ENCODE data around the gene GNG12. TPM values are rescaled to one million over a fixed set of nuclear protein-coding genes. Genes with fewer than 3 reads are reported as not detected.

Gene GNG12
- total RNA-seq, 1 experiment from 2014 or later: 102 TPM

- Histone ChIP-seq H3K36me3 (ENCODE audit: low read depth) (no peaks in the 10 kb centered on the region), H3K4me3 (no peak overlapping the region), H2AFZ (no peak overlapping the region), H3K4me1 (replicated peaks; ENCODE audit: insufficient read depth) (peaks cover 54% of the 10 kb centered on the region), H3K27me3 (ENCODE audit: insufficient read depth, low read depth) (no peaks in the 10 kb centered on the region), H3K9me3 (ENCODE audit: insufficient read depth, low read depth) (no peaks in the 10 kb centered on the region), H3K4me2 (no peak overlapping the region), H3K27ac (peak overlapping the region; percentile 33), H4K20me1 (ENCODE audit: insufficient read depth) (no peaks in the 10 kb centered on the region), H3K9me2 (ENCODE audit: insufficient read depth) (no peaks in the 10 kb centered on the region), H3K79me2 (ENCODE audit: low read depth) (no peaks in the 10 kb centered on the region), H3F3A (ENCODE audit: insufficient read depth, low read depth) (peaks cover 34% of the 10 kb centered on the region)
- TF ChIP-seq CTCF (conservative IDR thresholded peaks at IDR 0.05) (no peak), EZH2 (IDR thresholded peaks at IDR 0.05; ENCODE audit: low read depth) (no peak)
- no TSS peak for BruUV-seq (replicated peaks)
- ChIA-PET CTCF (no interaction called here), POLR2A (ENCODE audit: unreplicated experiment) (interaction anchor here (0.6 kb wide), 1 partner anchor 81 kb away, joined by 3 read pairs; no protein-coding TSS in a partner anchor)
- intact Hi-C loops (cut with micrococcal nuclease; ENCODE audit: unreplicated experiment): loop anchor here (5.0 to 10.0 kb wide), 2 partner anchors 47 to 745 kb away; no protein-coding TSS in a partner anchor
- peak in 1 of 2 experiments; percentile 80 for DNase-seq
These were observed 153.6 kb downstream of the GNG12 start for GRCh38 chr1:67679691-67680090.

GRCh38 chr1:67677930-67678329, 155.3 kb downstream of the GNG12 start:
- Histone ChIP-seq H3K4me2 (no peak overlapping the region), H3F3A (ENCODE audit: insufficient read depth, low read depth) (peaks cover 17% of the 10 kb centered on the region), H2AFZ (no peak overlapping the region), H3K9me2 (ENCODE audit: insufficient read depth) (no peaks in the 10 kb centered on the region), H4K20me1 (ENCODE audit: insufficient read depth) (no peaks in the 10 kb centered on the region), H3K4me3 (no peak overlapping the region), H3K27ac (no peak overlapping the region), H3K27me3 (ENCODE audit: insufficient read depth, low read depth) (no peaks in the 10 kb centered on the region), H3K79me2 (ENCODE audit: low read depth) (no peaks in the 10 kb centered on the region), H3K36me3 (ENCODE audit: low read depth) (no peaks in the 10 kb centered on the region), H3K9me3 (ENCODE audit: insufficient read depth, low read depth) (no peaks in the 10 kb centered on the region), H3K4me1 (replicated peaks; ENCODE audit: insufficient read depth) (peaks cover 40% of the 10 kb centered on the region)
- no peak for DNase-seq
- POLR2A ChIA-PET (ENCODE audit: unreplicated experiment): interaction anchor here (0.7 kb wide), 1 partner anchor 27 kb away, joined by 6 read pairs; no protein-coding TSS in a partner anchor
- no peak for TF ChIP-seq EZH2 (IDR thresholded peaks at IDR 0.05; ENCODE audit: low read depth)
- CTCF ChIA-PET: no interaction called here
- intact Hi-C loops (cut with micrococcal nuclease; ENCODE audit: unreplicated experiment): no loop called here
- BruUV-seq (replicated peaks): no TSS peak

GRCh38 chr1:67677408-67677807, 155.9 kb downstream of the GNG12 start:
- intact Hi-C loops (cut with micrococcal nuclease; ENCODE audit: unreplicated experiment): no loop called here
- no peak for DNase-seq
- ChIA-PET POLR2A (ENCODE audit: unreplicated experiment) (interaction anchor here (0.7 kb wide), 1 partner anchor 8 kb away, joined by 10 read pairs; the partner anchor contains the start of gene GADD45A), CTCF (no interaction called here)
- Histone ChIP-seq H2AFZ (no peak overlapping the region), H4K20me1 (ENCODE audit: insufficient read depth) (no peaks in the 10 kb centered on the region), H3K27me3 (ENCODE audit: insufficient read depth, low read depth) (no peaks in the 10 kb centered on the region), H3F3A (ENCODE audit: insufficient read depth, low read depth) (peaks cover 15% of the 10 kb centered on the region), H3K4me1 (replicated peaks; ENCODE audit: insufficient read depth) (peaks cover 40% of the 10 kb centered on the region), H3K4me3 (no peak overlapping the region), H3K79me2 (ENCODE audit: low read depth) (no peaks in the 10 kb centered on the region), H3K9me2 (ENCODE audit: insufficient read depth) (no peaks in the 10 kb centered on the region), H3K27ac (no peak overlapping the region), H3K4me2 (no peak overlapping the region), H3K36me3 (ENCODE audit: low read depth) (no peaks in the 10 kb centered on the region), H3K9me3 (ENCODE audit: insufficient read depth, low read depth) (no peaks in the 10 kb centered on the region)
- TF ChIP-seq CTCF (conservative IDR thresholded peaks at IDR 0.05) (no peak), EZH2 (IDR thresholded peaks at IDR 0.05; ENCODE audit: low read depth) (no peak)
- BruUV-seq (replicated peaks): no TSS peak

GRCh38 chr1:67676946-67677345, 156.3 kb downstream of the GNG12 start:
- no peak for DNase-seq
- H3K4me3 ChIP-seq: no peak overlapping the region
- H3K4me1 ChIP-seq (replicated peaks; ENCODE audit: insufficient read depth): peaks cover 39% of the 10 kb centered on the region
- no peaks in the 10 kb centered on the region for H4K20me1 ChIP-seq (ENCODE audit: insufficient read depth)
- TF ChIP-seq EZH2 (IDR thresholded peaks at IDR 0.05; ENCODE audit: low read depth) (no peak), CTCF (conservative IDR thresholded peaks at IDR 0.05) (no peak)
- H3K4me2 ChIP-seq: no peak overlapping the region
- H3K27me3 ChIP-seq (ENCODE audit: insufficient read depth, low read depth): no peaks in the 10 kb centered on the region
- no peak overlapping the region for H2AFZ ChIP-seq
- no peak overlapping the region for H3K27ac ChIP-seq
- CTCF ChIA-PET: interaction anchor here (0.6 kb wide), 1 partner anchor 42 kb away, joined by 14 read pairs; no protein-coding TSS in a partner anchor
- H3F3A ChIP-seq (ENCODE audit: insufficient read depth, low read depth): peaks cover 15% of the 10 kb centered on the region
- POLR2A ChIA-PET (ENCODE audit: unreplicated experiment): interaction anchor here (0.7 kb wide), 1 partner anchor 8 kb away, joined by 10 read pairs; the partner anchor contains the start of gene GADD45A
- BruUV-seq (replicated peaks): no TSS peak
- no peaks in the 10 kb centered on the region for H3K9me3 ChIP-seq (ENCODE audit: insufficient read depth, low read depth)
- no peaks in the 10 kb centered on the region for H3K9me2 ChIP-seq (ENCODE audit: insufficient read depth)
- H3K79me2 ChIP-seq (ENCODE audit: low read depth): no peaks in the 10 kb centered on the region
- H3K36me3 ChIP-seq (ENCODE audit: low read depth): no peaks in the 10 kb centered on the region
- intact Hi-C loops (cut with micrococcal nuclease; ENCODE audit: unreplicated experiment): no loop called here

Data from PC-9 (cell line).